Ovary (tissue), 9 donors: ENCODE data around the gene REEP3. TPM values are rescaled to one million over a fixed set of nuclear protein-coding genes. Genes with fewer than 3 reads are reported as not detected.

ENCODE experiments used
- DNase-seq, 5 donors: peaks; one replicate each; pipeline ENCODE4 v3.0.0-alpha.2; 2019 to 2020
- H3K27ac ChIP-seq, 2 donors: fragments of 200-600 bp; one replicate each; pipeline versions ENCODE4 v1.5.1 to v1.8.0; 2019 to 2022
- H3K27me3 ChIP-seq: fragments of 200-600 bp; one replicate; pipeline ENCODE4 v1.8.0; 2022
- H3K36me3 ChIP-seq: fragments of 200-600 bp; sonication (generic); one replicate; pipeline ENCODE4 v1.5.1; 2019
- H3K4me1 ChIP-seq: one replicate; pipeline ENCODE4 v1.8.1; 2013; ENCODE audit warnings: mild to moderate bottlenecking, moderate library complexity; ENCODE audit not compliant: insufficient read depth
- H3K4me3 ChIP-seq: fragments of 200-600 bp; sonication (generic); one replicate; pipeline ENCODE4 v1.5.1; 2017
- H3K9me3 ChIP-seq, 2 donors: fragments of 200-600 bp in 1 of 2; sonication (generic) in 1 of 2; one replicate each; pipeline versions ENCODE4 v1.5.1 to v1.8.1; 2013 to 2019; ENCODE audit warnings: mild to moderate bottlenecking in 1 of 2, moderate library complexity in 1 of 2
- CTCF ChIP-seq, 3 donors: fragments of 450-650 bp in 2 of 3; fragments of 200-600 bp in 1 of 3; IDR thresholded peaks; one replicate each; pipeline versions ENCODE4 v1.5.1 to v1.8.0; 2016 to 2022; ENCODE audit warnings: antibody characterized with exemption in 3 of 3, mild to moderate bottlenecking in 1 of 3
- EP300 ChIP-seq: sonication (generic); formaldehyde crosslinking; IDR thresholded peaks from one replicate; pipeline ENCODE4 v1.6.1; 2017; ENCODE audit warnings: antibody characterized with exemption
- POLR2A ChIP-seq: fragments of 450-650 bp; IDR thresholded peaks from one replicate; pipeline ENCODE4 v1.6.1; 2017; ENCODE audit warnings: antibody characterized with exemption, mild to moderate bottlenecking, moderate library complexity
- WGBS, 3 donors: extraction: QIAGEN DNeasy Blood & Tissue Kit in 1 of 3; methylation state at CpG; one replicate each; pipeline versions ENCODE4 v1.1.5 to v1.1.7; 2013 to 2017; 5-methylcytosine and 5-hydroxymethylcytosine counted together
- intact Hi-C, 4 donors: fragments of 100-400 bp; cut with DNase I; formaldehyde crosslinking; loops; one replicate each; pipeline versions ENCODE4 v1.11.0 to v1.15.1; 2022 to 2023
- polyA plus RNA-seq, 2 donors: library from polyadenylated mRNA; stranded (reverse); fragments of 200-250 nt in 1 of 2; fragments of 350-450 nt in 1 of 2; fragmentation: Illumina TruSeq in 1 of 2; extraction: RNeasy Lipid Tissue Mini Kit (QIAGEN cat#74804) in 1 of 2; gene quantifications; one replicate each; pipeline ENCODE4 v1.2.3, GENCODE V29; 2013 to 2014
- total RNA-seq, 7 donors: library from RNA; depleted of rRNA in 2 of 7; stranded (reverse); fragments of >200 nt in 2 of 7; fragmentation: NEBNext Ultra II Directional in 3 of 7; extraction: Animal tissue kit (Norgen Biotek cat#: 25700) in 3 of 7; gene quantifications; one replicate each; pipeline versions ENCODE4 v1.1.0 to v1.2.4, GENCODE V29; 2016 to 2023
- donor health status: DM: no; HTN: no; CAD: no; lungs with moderate emphysema.
- donor health status: DM: no; HTN: no; CAD: no.
- donor health status: Bipolar disorder and iron deficiency.
- donor health status: DM: yes; HTN: yes; CAD: no.
- donor health status: DM: no; HTN: no; CAD: no.
- donor health status: DM: yes; HTN: yes; CAD: no.

Gene REEP3
- total and polyA plus RNA-seq, 9 donors = 9.3 to 30.5 (median 23.1) TPM

GRCh38 chr10:63644418-63645142, 123.4 kb downstream of the REEP3 start:
- Histone ChIP-seq H3K4me3 (no peak overlapping the region), H3K27me3 (no peaks in the 10 kb centered on the region), H3K36me3 (no peaks in the 10 kb centered on the region), H3K9me3 (no peaks in the 10 kb centered on the region), H3K4me1 (no peaks in the 10 kb centered on the region), H3K27ac (no peak overlapping the region)
- no peak for DNase-seq
- WGBS, 3 donors = 60 to 78% (median 64%) methylated on average over 4 of the region's 4 CpGs
- TF ChIP-seq POLR2A (no peak), EP300 (no peak), CTCF (IDR thresholded peaks at IDR 0.05) (no peak)
- intact Hi-C loops = no loop called here

GRCh38 chr10:63645195-63645594, 124.0 kb downstream of the REEP3 start:
- 80 to 96% (median 93%) methylated on average over 2 of the region's 2 CpGs for WGBS, 3 donors
- no peaks in the 10 kb centered on the region for H3K27me3 ChIP-seq
- no peaks in the 10 kb centered on the region for H3K4me1 ChIP-seq
- intact Hi-C loops = no loop called here
- TF ChIP-seq EP300 (no peak), CTCF (IDR thresholded peaks at IDR 0.05) (no peak), POLR2A (no peak)
- H3K4me3 ChIP-seq = no peak overlapping the region
- H3K27ac ChIP-seq = no peak overlapping the region
- no peaks in the 10 kb centered on the region for H3K9me3 ChIP-seq
- DNase-seq = no peak
- no peaks in the 10 kb centered on the region for H3K36me3 ChIP-seq

DNA sequence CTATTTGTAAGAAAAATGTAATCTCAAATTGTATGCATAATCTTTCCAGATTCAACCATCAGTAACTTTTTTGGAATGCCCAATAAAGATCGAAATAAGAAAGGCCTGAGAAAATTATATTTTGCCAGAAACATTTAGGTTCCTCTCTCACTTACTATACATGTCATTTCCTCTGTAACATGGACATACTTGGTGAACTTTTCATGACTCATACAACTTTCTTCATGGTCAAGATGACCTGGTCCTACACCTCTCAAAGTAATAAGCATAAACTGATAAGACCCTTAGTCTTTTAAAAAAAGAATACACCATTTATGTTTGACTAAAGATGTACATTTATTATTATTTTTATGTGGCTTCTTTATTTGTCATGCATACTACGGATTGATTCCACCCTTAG, 125.3 kb downstream of the REEP3 start:
- Histone ChIP-seq H3K9me3 (no peaks in the 10 kb centered on the region), H3K4me3 (no peak overlapping the region), H3K4me1 (no peaks in the 10 kb centered on the region), H3K27me3 (no peaks in the 10 kb centered on the region), H3K36me3 (no peaks in the 10 kb centered on the region), H3K27ac (no peak overlapping the region)
- no peak for DNase-seq
- TF ChIP-seq EP300 (no peak), CTCF (IDR thresholded peaks at IDR 0.05) (no peak), POLR2A (no peak)
- 87 to 94% (median 90%) methylated on average over 2 of the region's 2 CpGs for WGBS, 3 donors
- intact Hi-C loops = no loop called here

DNA sequence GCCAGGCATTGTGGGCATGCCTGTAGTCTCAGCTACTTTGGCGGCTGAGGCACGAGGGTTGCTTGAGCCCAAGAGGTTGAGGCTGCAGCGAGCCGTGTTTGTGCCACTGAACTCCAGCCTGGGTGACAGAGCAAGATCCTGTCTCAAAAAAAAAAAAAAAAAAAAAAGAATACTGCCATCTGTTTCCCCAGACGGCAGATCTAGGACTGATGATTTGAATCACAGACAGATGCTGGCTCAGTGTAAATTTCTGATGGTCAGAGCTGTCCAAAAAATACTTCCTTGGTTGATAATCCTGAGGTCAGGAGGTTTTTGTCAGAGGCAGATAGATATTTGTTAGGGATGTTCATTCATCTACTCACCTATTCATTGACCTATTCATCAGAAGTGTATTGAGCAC, 130.7 kb downstream of the REEP3 start:
- 68 to 84% (median 81%) methylated on average over 5 of the region's 5 CpGs for WGBS, 3 donors
- Histone ChIP-seq H3K4me3 (no peak overlapping the region), H3K27ac (no peak overlapping the region), H3K4me1 (no peaks in the 10 kb centered on the region), H3K9me3 (no peaks in the 10 kb centered on the region), H3K27me3 (no peaks in the 10 kb centered on the region), H3K36me3 (no peaks in the 10 kb centered on the region)
- no peak for DNase-seq
- TF ChIP-seq POLR2A (no peak), EP300 (no peak), CTCF (IDR thresholded peaks at IDR 0.05) (no peak)
- intact Hi-C loops = no loop called here
